ENCODE data around the gene SLC8A3. TPM values are rescaled to one million over a fixed set of nuclear protein-coding genes. Genes with fewer than 3 reads are reported as not detected.

The SLC8A3 gene
- total RNA-seq, 1 experiment from 2014 or later = 0.13 TPM

DNA sequence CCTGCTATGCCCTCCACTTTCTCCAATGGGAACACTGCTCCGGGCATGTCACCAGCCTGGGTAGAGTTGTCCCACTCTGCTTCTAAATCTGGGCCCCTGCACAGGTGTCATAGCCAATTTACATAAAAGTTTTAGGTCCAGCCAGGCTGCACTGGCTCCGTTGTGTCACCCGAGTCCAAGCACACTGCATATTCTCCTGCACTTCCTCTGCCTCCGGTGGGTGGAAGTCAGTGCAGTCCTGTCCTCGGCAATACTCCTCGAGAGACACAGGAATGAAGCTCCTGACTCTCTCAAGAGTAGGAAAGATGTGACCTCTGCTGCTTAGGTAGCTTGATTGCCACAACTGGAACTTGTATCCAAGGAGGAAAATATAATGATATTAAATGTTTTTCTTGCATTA lies 15.2 kb downstream of the SLC8A3 start:
- no CpG with 5 or more reads among the region's 6 CpGs for whole genome bisulfite sequencing (ENCODE audit: extremely low coverage, insufficient read length, low lambda C conversion rate)
- Histone ChIP-seq H2BK5ac (ENCODE audit: insufficient read length, low read length) (no peak overlapping the region), H2BK12ac (ENCODE audit: insufficient read length, low read depth, low read length) (no peak overlapping the region), H2AFZ (ENCODE audit: low read length) (no peak overlapping the region), H3K27ac (ENCODE audit: insufficient read length, low read depth, low read length) (no peak overlapping the region), H2BK15ac (ENCODE audit: low read depth, low read length) (no peak overlapping the region), H3K23ac (ENCODE audit: insufficient read length, low read depth, low read length) (no peak overlapping the region), H3K27me3 (ENCODE audit: insufficient read depth, low read length) (no peaks in the 10 kb centered on the region; the same call in 1 of the 2 replicates), H4K8ac (replicated peaks; ENCODE audit: insufficient read length, low read depth, low read length) (no peak overlapping the region), H3K9me3 (ENCODE audit: control insufficient read depth, low read depth, low read length) (no peaks in the 10 kb centered on the region), H2BK120ac (ENCODE audit: low read depth, low read length, poor library complexity, severe bottlenecking) (no peak overlapping the region), H3K79me1 (ENCODE audit: insufficient read depth, low read depth, low read length, poor library complexity, severe bottlenecking) (no peaks in the 10 kb centered on the region), H2AK5ac (ENCODE audit: insufficient read length, low read length) (no peak overlapping the region), H3K4me2 (ENCODE audit: insufficient read depth, insufficient read length, low read length) (no peak overlapping the region), H3K56ac (ENCODE audit: insufficient read length, low read depth, low read length) (no peak overlapping the region), H3K9ac (ENCODE audit: extremely low read depth, insufficient read length, low read length) (no peak overlapping the region), H4K91ac (ENCODE audit: insufficient read length, low read depth, low read length) (no peak overlapping the region), H4K5ac (ENCODE audit: insufficient read length, low read depth, low read length) (no peak overlapping the region), H2BK20ac (ENCODE audit: low read depth, low read length, poor library complexity, severe bottlenecking) (no peak overlapping the region), H3K79me2 (ENCODE audit: insufficient read depth, low read length) (no peaks in the 10 kb centered on the region), H3K23me2 (ENCODE audit: insufficient read length, low read depth, low read length, poor library complexity, severe bottlenecking) (no peaks in the 10 kb centered on the region), H3K18ac (ENCODE audit: insufficient read length, low read depth, low read length) (no peak overlapping the region), H3K4me1 (ENCODE audit: insufficient read depth, low read length) (no peaks in the 10 kb centered on the region), H3K14ac (ENCODE audit: insufficient read depth, low read length) (no peak overlapping the region), H4K20me1 (ENCODE audit: control insufficient read depth, insufficient read depth, insufficient read length) (no peaks in the 10 kb centered on the region), H3K4ac (ENCODE audit: low read depth, low read length) (no peak overlapping the region), H3T11ph (ENCODE audit: low read length) (no peak overlapping the region)
- H3K4me3 Mint-ChIP-seq = no peak overlapping the region
- H3K27me3 Mint-ChIP-seq (ENCODE audit: low read depth) = peaks cover 13% of the 10 kb centered on the region
- no peaks in the 10 kb centered on the region for H3K36me3 Mint-ChIP-seq (ENCODE audit: insufficient read depth in 1 of 3, low read depth in 3 of 3)
- H3K27ac Mint-ChIP-seq = no peak overlapping the region
- DNase-seq = no peak
- TF ChIP-seq CTCF (conservative IDR thresholded peaks at IDR 0.05) = no peak
- H3K9me3 Mint-ChIP-seq = no peaks in the 10 kb centered on the region
- peaks cover under 1% of the 10 kb centered on the region in 2 experiments; a peak in 2 of 4 replicates for H3K4me1 Mint-ChIP-seq

All from H9 (cell line).